CD4-positive, alpha-beta memory T cell (primary cell): ENCODE data around the gene AGBL2. TPM values are rescaled to one million over a fixed set of nuclear protein-coding genes. Genes with fewer than 3 reads are reported as not detected.
"Not testable (repeated sequence)": the region's sequence is repeated elsewhere in the genome, so short reads cannot be mapped to it uniquely, and the experiment has no call there.

Experiments
- CTCF ChIA-PET: fragments of 350-600 bp; sonication (Branson Sonifier 250); formaldehyde crosslinking; loops from one replicate; lab custom pipeline; 2021; ENCODE audit warnings: inconsistent platforms; ENCODE audit not compliant: partially characterized antibody; lab: Charles Lee
- POLR2A ChIA-PET: fragments of 350-600 bp; sonication (Branson Sonifier 250); formaldehyde crosslinking; loops from one replicate; lab custom pipeline; 2021; ENCODE audit not compliant: partially characterized antibody; lab: Charles Lee
- DNase-seq, 5 donors: peaks; one replicate each; pipeline versions ENCODE4 v3.0.0 to v3.0.0-alpha.2; 2020 to 2022; ENCODE audit warnings: mixed read lengths in 1 of 5
- H3K27ac ChIP-seq: one replicate; pipeline ENCODE4 v1.7.0; 2013; ENCODE audit warnings: low read depth, low read length
- H3K27me3 ChIP-seq: 2 replicates; pipeline ENCODE4 v1.7.0; 2013; ENCODE audit warnings: mild to moderate bottlenecking, low read length, moderate library complexity; ENCODE audit not compliant: insufficient read depth
- H3K36me3 ChIP-seq: 2 replicates; pipeline ENCODE4 v1.7.0; 2013; ENCODE audit warnings: mild to moderate bottlenecking, low read length, moderate library complexity; ENCODE audit not compliant: insufficient read depth
- H3K4me1 ChIP-seq: 2 replicates; pipeline ENCODE4 v1.7.0; 2013; ENCODE audit warnings: mild to moderate bottlenecking, low read length, moderate library complexity; ENCODE audit not compliant: insufficient read depth
- H3K4me3 ChIP-seq, 2 donors: one replicate each; pipeline ENCODE4 v1.7.0; 2013; ENCODE audit warnings: low read length in 2 of 2, mild to moderate bottlenecking in 1 of 2
- H3K9me3 ChIP-seq, 2 donors: one replicate each; pipeline ENCODE4 v1.7.0; 2013; ENCODE audit warnings: low read length in 2 of 2, control low read depth in 1 of 2; ENCODE audit not compliant: control insufficient read depth in 1 of 2
- H3K27ac Mint-ChIP-seq, 7 donors: one replicate each; pipeline ENCODE4 v1.8.0; 2020 to 2021; ENCODE audit warnings: mixed read lengths in 7 of 7, mild to moderate bottlenecking in 6 of 7, inconsistent platforms in 3 of 7, moderate library complexity in 3 of 7
- H3K27me3 Mint-ChIP-seq, 2 donors: one replicate each; pipeline ENCODE4 v1.8.0; 2020 to 2021; ENCODE audit warnings: mixed read lengths in 2 of 2
- H3K36me3 Mint-ChIP-seq, 2 donors: one replicate each; pipeline ENCODE4 v1.8.0; 2020 to 2021; ENCODE audit warnings: mixed read lengths in 2 of 2, inconsistent platforms in 1 of 2, mild to moderate bottlenecking in 1 of 2
- H3K4me1 Mint-ChIP-seq, 4 donors: one replicate each; pipeline ENCODE4 v1.8.0; 2020 to 2021; ENCODE audit warnings: mixed read lengths in 4 of 4, mild to moderate bottlenecking in 1 of 4
- H3K4me3 Mint-ChIP-seq, 8 donors: one replicate each; pipeline ENCODE4 v1.8.0; 2020 to 2021; ENCODE audit warnings: mixed read lengths in 8 of 8, mild to moderate bottlenecking in 7 of 8, moderate library complexity in 6 of 8, inconsistent platforms in 3 of 8
- H3K9me3 Mint-ChIP-seq, 8 donors: one replicate each; pipeline ENCODE4 v1.8.0; 2020 to 2021; ENCODE audit warnings: mixed read lengths in 8 of 8, mild to moderate bottlenecking in 5 of 8, inconsistent platforms in 3 of 8, moderate library complexity in 1 of 8
- intact Hi-C: fragments of 100-400 bp; cut with micrococcal nuclease; formaldehyde crosslinking; loops from one replicate; pipeline ENCODE4 v1.15.1; 2023
- polyA plus RNA-seq, 2 donors: library from polyadenylated mRNA; unstranded; fragments of 300-500 nt; fragmentation: Illumina TruSeq; gene quantifications; one replicate each; pipeline ENCODE4 v1.2.3, GENCODE V29; 2021
- total RNA-seq, 2 experiments: library from RNA; stranded (reverse); gene quantifications; one replicate each; pipeline ENCODE4 v1.2.3, GENCODE V29; 2021

Gene AGBL2
- total and polyA plus RNA-seq, 4 experiments from 2014 or later: 1.6 to 8.1 (median 4.8) TPM

DNA sequence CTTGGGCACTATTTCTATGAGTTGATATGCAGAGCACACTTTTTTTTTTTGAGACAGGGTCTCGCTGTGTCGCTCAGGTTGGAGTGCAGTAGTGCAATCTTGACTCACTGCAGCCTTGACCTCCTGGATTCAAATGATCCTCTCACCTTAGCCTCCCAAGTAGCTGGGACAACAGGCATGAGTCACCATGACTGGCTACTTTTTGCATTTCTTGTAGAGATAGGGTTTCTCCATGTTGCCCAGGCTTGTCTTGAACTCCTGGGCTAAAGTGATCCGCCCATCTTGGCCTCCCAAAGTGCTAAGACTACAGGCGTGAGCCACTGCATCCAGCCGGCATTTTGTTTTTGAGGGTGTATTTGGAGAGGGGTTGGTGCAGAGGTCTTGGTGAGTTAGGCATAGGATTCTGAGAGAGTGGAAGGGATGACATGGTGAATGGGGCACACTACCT is 42.9 kb downstream of the AGBL2 start:
- no peak overlapping the region for H3K4me3 Mint-ChIP-seq
- Histone ChIP-seq H3K27me3 (no peaks in the 10 kb centered on the region), H3K4me1 (no peaks in the 10 kb centered on the region), H3K36me3 (no peaks in the 10 kb centered on the region), H3K4me3 (no peak overlapping the region), H3K27ac (no peak overlapping the region), H3K9me3 (no peaks in the 10 kb centered on the region)
- no peaks in the 10 kb centered on the region for H3K36me3 Mint-ChIP-seq
- H3K27me3 Mint-ChIP-seq: no peaks in the 10 kb centered on the region
- CTCF ChIA-PET: no interaction called here
- no peaks in the 10 kb centered on the region for H3K4me1 Mint-ChIP-seq
- POLR2A ChIA-PET: no interaction called here
- DNase-seq: no peak
- intact Hi-C loops: no loop called here
- H3K27ac Mint-ChIP-seq: no peak overlapping the region
- H3K9me3 Mint-ChIP-seq: no peaks in the 10 kb centered on the region

DNA sequence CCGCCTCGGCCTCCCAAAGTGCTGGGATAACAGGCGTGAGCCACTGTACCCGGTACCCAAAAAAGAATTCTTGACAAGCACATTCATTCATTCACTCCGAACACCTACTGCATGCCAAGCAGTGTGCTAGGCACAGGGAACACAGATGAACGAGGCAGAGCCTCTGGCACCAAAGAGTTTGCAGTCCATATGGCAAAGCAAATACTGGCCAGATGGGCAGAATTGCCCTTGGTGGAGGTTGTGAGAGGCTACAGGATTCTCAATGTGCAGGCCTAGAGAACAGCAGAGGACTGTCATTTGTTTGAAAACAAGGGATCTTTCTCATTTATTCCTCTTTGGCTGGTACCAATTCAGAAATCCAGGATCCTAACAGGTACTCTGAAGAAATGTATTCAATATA is 45.3 kb downstream of the AGBL2 start:
- no peaks in the 10 kb centered on the region for H3K9me3 Mint-ChIP-seq
- H3K27me3 Mint-ChIP-seq: no peaks in the 10 kb centered on the region
- H3K4me1 Mint-ChIP-seq: no peaks in the 10 kb centered on the region
- ChIA-PET CTCF (no interaction called here), POLR2A (interaction anchor here (0.6 kb wide), 1 partner anchor 69 kb away, joined by 3 read pairs; no protein-coding TSS in a partner anchor)
- intact Hi-C loops: no loop called here
- Histone ChIP-seq H3K4me1 (no peaks in the 10 kb centered on the region), H3K9me3 (no peaks in the 10 kb centered on the region), H3K27ac (no peak overlapping the region), H3K27me3 (no peaks in the 10 kb centered on the region), H3K4me3 (no peak overlapping the region), H3K36me3 (no peaks in the 10 kb centered on the region)
- H3K4me3 Mint-ChIP-seq: no peak overlapping the region
- no peak overlapping the region for H3K27ac Mint-ChIP-seq
- H3K36me3 Mint-ChIP-seq: no peaks in the 10 kb centered on the region
- DNase-seq: no peak

DNA sequence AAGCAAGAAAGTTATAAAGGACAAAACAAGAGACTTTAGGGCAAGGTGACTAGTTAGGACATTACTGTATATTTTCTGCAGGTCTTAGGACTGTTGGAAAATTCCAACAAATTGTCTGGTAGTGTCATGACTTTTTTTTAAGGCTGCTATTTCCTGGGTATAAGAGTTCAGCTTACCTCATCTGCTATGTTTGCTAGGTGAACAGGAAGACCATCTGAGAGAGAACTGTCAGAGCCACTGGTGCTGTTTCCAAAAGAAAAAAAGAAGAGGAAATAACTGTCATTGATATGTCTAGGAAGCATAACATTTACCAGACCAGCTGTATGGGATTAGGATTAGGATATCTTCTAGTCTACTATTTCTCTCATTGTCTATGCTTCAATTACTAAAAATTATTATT is 46.5 kb downstream of the AGBL2 start:
- H3K27me3 ChIP-seq: no peaks in the 10 kb centered on the region
- H3K9me3 Mint-ChIP-seq: no peaks in the 10 kb centered on the region
- no peaks in the 10 kb centered on the region for H3K36me3 ChIP-seq
- H3K4me1 ChIP-seq: no peaks in the 10 kb centered on the region
- H3K27me3 Mint-ChIP-seq: no peaks in the 10 kb centered on the region
- CTCF ChIA-PET: no interaction called here
- DNase-seq: no peak
- no peaks in the 10 kb centered on the region for H3K4me1 Mint-ChIP-seq
- no peak overlapping the region for H3K4me3 ChIP-seq
- peak overlapping the region in 1 of 7 donors; percentile 37 for H3K27ac Mint-ChIP-seq
- H3K36me3 Mint-ChIP-seq: no peaks in the 10 kb centered on the region
- intact Hi-C loops: no loop called here
- no peaks in the 10 kb centered on the region for H3K9me3 ChIP-seq
- no peak overlapping the region for H3K4me3 Mint-ChIP-seq
- H3K27ac ChIP-seq: no peak overlapping the region
- POLR2A ChIA-PET: no interaction called here

DNA sequence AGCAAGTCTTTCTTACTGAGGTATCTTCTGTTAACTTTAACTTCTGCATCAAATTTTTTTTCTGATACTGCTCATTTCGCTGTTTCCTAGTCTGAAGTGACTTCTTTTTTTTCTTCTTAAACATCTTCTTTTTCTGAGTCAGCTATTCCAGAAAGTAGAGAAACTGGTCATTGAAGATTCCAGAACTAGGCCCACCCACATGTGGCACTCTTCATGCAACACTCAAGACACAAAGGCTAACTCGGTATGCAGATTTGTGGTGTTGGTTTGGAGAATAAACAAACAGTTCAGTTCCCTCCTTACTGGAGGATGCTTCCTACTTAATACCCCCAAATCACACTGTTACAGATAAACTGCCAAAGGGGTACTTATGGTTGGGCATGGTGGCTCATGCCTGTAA is 47.6 kb downstream of the AGBL2 start:
- Histone ChIP-seq H3K27me3 (no peaks in the 10 kb centered on the region), H3K36me3 (no peaks in the 10 kb centered on the region), H3K27ac (no peak overlapping the region), H3K9me3 (no peaks in the 10 kb centered on the region), H3K4me3 (no peak overlapping the region), H3K4me1 (no peaks in the 10 kb centered on the region)
- no peak for DNase-seq
- intact Hi-C loops: no loop called here
- no peaks in the 10 kb centered on the region for H3K9me3 Mint-ChIP-seq
- no peak overlapping the region for H3K4me3 Mint-ChIP-seq
- H3K27ac Mint-ChIP-seq: no peak overlapping the region
- peaks cover 0 to 2% (median under 1%) of the 10 kb centered on the region in 4 donors for H3K4me1 Mint-ChIP-seq
- H3K36me3 Mint-ChIP-seq: no peaks in the 10 kb centered on the region
- ChIA-PET CTCF (no interaction called here), POLR2A (no interaction called here)
- peaks cover 0 to 1% of the 10 kb centered on the region in 2 donors for H3K27me3 Mint-ChIP-seq

GRCh38 chr11:47667135-47667534 is 48.0 kb downstream of the AGBL2 start:
- POLR2A ChIA-PET: no interaction called here

GRCh38 chr11:47664936-47665335 is 50.2 kb downstream of the AGBL2 start:
- H3K27ac Mint-ChIP-seq, H3K4me1 ChIP-seq, H3K27me3 ChIP-seq, H3K9me3 Mint-ChIP-seq, H3K27me3 Mint-ChIP-seq, H3K27ac ChIP-seq, intact Hi-C loops, H3K36me3 ChIP-seq, H3K9me3 ChIP-seq, H3K4me3 Mint-ChIP-seq, H3K4me3 ChIP-seq, H3K4me1 Mint-ChIP-seq, H3K36me3 Mint-ChIP-seq, DNase-seq: not testable (repeated sequence)
- ChIA-PET CTCF (interaction anchor here (0.6 kb wide), 1 partner anchor 64 kb away, joined by 3 read pairs; no protein-coding TSS in a partner anchor), POLR2A (interaction anchor here (0.5 kb wide), 1 partner anchor 364 kb away, joined by 4 read pairs; no protein-coding TSS in a partner anchor)

More at GRCh38 chr11:47667135-47667534, 48.0 kb downstream of the AGBL2 start:
- no peak for DNase-seq
- CTCF ChIA-PET: no interaction called here
- intact Hi-C loops: no loop called here
- no peaks in the 10 kb centered on the region for H3K9me3 ChIP-seq
- H3K27me3 Mint-ChIP-seq: peaks cover 0 to 1% of the 10 kb centered on the region in 2 donors
- H3K27ac Mint-ChIP-seq: no peak overlapping the region
- H3K9me3 Mint-ChIP-seq: no peaks in the 10 kb centered on the region
- H3K27ac ChIP-seq: no peak overlapping the region
- H3K4me3 Mint-ChIP-seq: no peak overlapping the region
- peaks cover 0 to 2% (median under 1%) of the 10 kb centered on the region in 4 donors for H3K4me1 Mint-ChIP-seq
- H3K36me3 Mint-ChIP-seq: no peaks in the 10 kb centered on the region
- H3K36me3 ChIP-seq: no peaks in the 10 kb centered on the region
- H3K4me1 ChIP-seq: no peaks in the 10 kb centered on the region
- H3K4me3 ChIP-seq: no peak overlapping the region
- H3K27me3 ChIP-seq: no peaks in the 10 kb centered on the region

DNA sequence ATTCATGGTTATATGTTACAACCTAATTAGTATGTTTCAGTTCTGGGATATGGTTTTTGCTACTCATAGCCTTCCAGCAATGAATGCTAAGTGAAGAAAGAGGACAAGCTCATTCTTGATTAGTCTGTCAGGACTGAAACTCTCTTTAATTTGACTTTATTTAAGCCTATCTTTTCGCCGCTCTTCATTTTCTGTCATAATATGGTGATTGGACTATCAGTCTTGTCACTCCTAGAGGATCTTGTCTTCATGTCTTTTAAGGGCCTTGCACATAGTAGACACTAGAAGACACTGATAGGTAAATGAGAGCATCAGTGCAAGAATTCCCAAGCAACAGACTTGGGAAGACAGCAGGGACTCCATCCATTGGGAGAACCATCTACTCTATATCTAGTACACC is 53.9 kb downstream of the AGBL2 start:
- ChIA-PET POLR2A (no interaction called here), CTCF (no interaction called here)
- Histone ChIP-seq H3K27ac (no peak overlapping the region), H3K27me3 (no peaks in the 10 kb centered on the region), H3K4me1 (no peaks in the 10 kb centered on the region), H3K4me3 (no peak overlapping the region), H3K36me3 (no peaks in the 10 kb centered on the region), H3K9me3 (no peaks in the 10 kb centered on the region)
- intact Hi-C loops: no loop called here
- Mint-ChIP-seq H3K4me1 (peaks cover 0 to 2% (median under 1%) of the 10 kb centered on the region in 4 donors), H3K27ac (no peak overlapping the region), H3K4me3 (no peak overlapping the region), H3K27me3 (peaks cover 1 to 4% of the 10 kb centered on the region in 2 donors), H3K36me3 (no peaks in the 10 kb centered on the region), H3K9me3 (no peaks in the 10 kb centered on the region)
- DNase-seq: no peak

GRCh38 chr11:47659276-47659675 is 55.9 kb downstream of the AGBL2 start:
- Histone ChIP-seq H3K27me3 (no peaks in the 10 kb centered on the region), H3K4me1 (no peaks in the 10 kb centered on the region), H3K9me3 (no peaks in the 10 kb centered on the region), H3K27ac (no peak overlapping the region), H3K4me3 (no peak overlapping the region), H3K36me3 (no peaks in the 10 kb centered on the region)
- peaks cover 1 to 4% of the 10 kb centered on the region in 2 donors for H3K27me3 Mint-ChIP-seq
- no peak overlapping the region for H3K4me3 Mint-ChIP-seq
- POLR2A ChIA-PET: no interaction called here
- DNase-seq: no peak
- no peaks in the 10 kb centered on the region for H3K36me3 Mint-ChIP-seq
- no peak overlapping the region for H3K27ac Mint-ChIP-seq
- intact Hi-C loops: no loop called here
- CTCF ChIA-PET: no interaction called here
- no peaks in the 10 kb centered on the region for H3K9me3 Mint-ChIP-seq
- H3K4me1 Mint-ChIP-seq: peaks cover 0 to 2% (median under 1%) of the 10 kb centered on the region in 4 donors
